HG03378 (cell line): ENCODE data around the gene TMEM53.
A peak's percentile ranks its signal among the peaks of the same experiment; 100 is the strongest.

Experiments used
- ATAC-seq: cut with Tn5 transposase; IDR thresholded peaks from one replicate; pipeline ENCODE4 v1.9.1; 2021; ENCODE audit warnings: mild to moderate bottlenecking, moderate library complexity; ENCODE audit not compliant: unreplicated experiment

TMEM53 gene

DNA sequence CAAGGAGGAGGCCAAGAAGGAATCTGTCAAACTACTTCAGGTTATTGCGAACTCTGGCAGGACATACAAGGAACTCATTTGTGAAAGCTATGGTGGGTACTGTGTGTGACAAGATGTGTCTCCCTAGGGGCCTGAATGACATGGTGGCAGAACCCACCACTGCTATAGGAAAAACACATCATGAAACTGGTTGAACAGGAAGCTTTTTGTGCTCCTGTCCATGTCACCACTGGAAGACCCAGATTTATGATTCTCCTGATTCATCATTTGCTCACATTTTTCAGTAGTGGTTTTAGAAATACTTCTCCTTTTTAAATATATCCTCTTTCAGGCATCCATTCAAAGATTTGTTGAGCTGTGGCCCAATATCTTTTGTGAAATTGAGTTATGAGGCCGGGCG, 23.9 kb upstream of the TMEM53 start:
- no peak for ATAC-seq

DNA sequence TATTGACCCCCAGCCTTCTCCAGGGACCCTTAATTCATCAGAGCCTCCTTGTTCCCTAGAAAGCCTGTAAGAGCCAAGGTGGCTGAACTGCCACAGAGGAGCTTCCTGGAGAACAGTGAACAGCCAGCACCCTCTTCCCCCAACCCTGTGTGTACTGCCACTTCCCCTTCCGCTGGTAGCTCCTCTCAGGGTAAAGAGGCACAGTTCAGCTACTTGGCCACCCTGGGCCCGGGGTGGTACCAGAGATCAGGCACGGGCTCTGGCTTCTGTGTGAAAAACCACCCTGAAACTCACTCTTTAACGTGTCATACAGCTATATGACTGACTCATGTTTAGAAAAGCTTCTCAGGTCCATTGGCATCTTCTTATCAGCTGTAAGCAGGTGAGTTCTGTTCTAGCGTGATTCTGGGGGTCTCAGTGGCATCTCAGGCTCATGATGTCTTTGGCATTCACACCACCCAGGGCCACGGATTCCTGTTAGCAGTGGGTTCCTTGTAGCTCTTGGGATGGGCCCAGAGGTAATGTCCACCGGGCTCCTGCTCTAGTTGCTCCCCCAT, 22.6 kb upstream of the TMEM53 start:
- ATAC-seq, result no peak

DNA sequence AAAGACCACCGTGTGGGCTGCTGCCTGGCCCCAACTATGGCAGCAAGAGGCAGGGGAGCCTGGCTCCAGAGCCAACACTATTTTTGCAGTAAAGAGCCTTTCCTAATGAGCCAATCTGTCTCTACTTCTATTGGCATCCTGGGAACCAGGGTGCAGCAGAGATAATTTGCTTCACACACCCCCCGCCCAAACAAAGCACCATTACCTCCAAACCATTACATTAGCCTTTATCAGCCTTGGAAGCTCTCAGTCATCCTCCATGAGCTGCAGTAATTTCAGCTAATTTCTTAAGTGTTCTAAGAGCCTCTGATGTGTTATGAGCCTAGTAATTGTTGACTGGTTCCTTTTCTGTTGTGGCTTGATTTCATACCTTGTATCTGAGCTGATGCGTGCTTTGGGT, 21.8 kb upstream of the TMEM53 start:
- ATAC-seq, result no peak

DNA sequence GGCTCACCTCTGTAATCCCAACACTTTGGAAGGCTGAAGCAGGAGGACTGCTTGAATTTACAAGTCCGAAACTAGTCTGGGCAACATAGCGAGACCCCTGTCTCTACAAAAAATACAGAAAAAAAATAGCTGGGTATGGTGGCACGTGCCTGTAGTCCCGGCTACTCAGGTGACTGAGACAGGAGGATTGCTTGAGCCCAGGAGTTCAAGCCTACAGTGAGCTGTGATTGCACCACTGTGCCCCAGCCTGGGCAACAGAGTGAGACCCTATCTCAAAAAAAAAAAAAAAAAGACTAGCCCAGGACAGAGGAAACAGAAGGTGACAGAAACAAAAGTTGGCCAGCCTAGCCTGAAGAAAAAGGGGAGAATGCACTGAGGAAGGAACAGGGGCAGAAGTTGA, 21.4 kb upstream of the TMEM53 start:
- ATAC-seq, result no peak

GRCh38 chr1:44694863-44695478, 20.7 kb upstream of the TMEM53 start:
- peak; percentile 47 for ATAC-seq

- no peak for ATAC-seq
Measured at GRCh38 chr1:44693900-44694299, 19.6 kb upstream of the TMEM53 start.

DNA sequence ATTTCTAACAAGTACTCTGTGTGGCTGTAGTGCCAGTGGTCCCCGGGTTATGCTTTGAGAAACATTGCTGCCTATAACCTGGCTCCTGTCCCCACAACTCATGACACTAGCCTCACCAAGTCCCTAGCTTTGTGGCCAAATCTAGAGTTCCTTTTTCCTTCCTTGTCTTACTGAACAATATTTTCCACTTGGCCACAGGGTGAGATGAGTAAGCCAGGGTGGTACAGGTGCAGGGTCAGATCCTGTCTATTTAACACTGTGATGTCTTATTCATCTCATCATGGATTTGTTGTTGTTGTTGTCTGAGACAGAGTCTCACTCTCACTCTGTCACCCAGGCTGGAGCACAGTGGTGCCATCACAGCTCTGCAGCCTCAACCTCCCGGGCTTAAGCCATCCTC, 18.9 kb upstream of the TMEM53 start:
- no peak for ATAC-seq

DNA sequence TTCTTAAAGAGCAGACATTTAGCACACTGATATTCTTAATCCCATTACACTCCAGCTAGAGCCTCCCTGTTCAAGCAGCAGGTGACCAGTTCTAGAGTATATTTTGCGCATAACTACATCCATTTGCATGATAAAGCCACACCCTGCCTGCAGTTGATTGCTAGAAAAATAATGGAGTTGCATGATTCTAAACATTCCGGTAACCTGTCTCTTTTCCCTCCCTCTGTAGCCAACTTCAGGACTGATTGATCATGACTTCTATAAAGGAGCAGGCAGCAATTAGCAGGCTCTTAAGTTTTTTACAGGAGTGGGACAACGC, 15.1 kb upstream of the TMEM53 start:
- ATAC-seq, result no peak

DNA sequence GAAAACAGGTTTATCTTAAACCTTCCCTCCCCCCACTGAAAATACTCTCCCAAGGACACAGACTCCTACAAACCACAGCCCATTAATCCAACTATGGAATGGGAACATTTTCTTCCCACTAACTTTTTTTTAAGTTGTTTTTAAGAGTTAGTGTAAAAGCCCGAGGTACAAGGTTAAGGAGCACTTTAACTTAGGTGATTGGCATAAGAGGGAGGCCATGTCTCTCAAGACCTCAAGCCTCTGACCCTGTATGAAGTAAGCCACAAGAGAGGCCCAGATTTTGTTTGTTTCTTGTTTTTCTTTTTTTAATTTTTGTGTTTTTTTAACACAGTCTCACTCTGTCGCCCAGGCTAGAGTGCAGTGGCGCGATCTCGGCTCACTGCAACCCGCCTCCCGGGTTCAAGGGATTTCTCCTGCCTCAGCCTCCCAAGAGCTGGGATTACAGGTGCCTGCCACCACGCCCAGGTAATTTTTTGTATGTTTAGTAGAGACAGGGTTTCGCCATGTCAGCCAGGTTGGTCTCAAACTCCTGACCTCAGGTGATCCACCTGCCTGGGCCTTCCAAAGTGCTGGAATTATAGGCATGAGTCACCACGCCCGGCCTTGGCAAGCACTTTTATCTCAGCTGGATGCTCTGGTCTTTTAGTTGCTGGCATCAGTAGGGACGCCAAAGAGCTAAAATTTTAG, 14.6 kb upstream of the TMEM53 start:
- ATAC-seq, result no peak

DNA sequence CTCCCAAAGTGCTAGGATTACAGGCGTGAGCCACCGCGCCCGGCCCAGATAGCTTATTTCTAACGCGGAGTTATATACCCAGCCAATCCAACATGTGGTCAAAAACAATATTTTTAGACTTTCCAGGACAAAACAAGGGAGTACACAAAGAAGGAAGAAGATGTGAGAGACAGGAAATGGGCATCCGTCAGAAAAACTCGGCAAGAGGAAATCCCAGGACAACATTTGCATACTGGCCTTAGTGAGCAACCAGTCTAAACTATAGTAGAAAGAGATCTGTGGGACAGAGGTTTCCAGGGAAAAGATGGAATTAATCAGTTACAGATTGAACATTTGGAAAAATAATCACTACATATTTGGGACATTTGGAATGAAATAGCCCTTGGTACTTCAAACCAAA, 11.6 kb upstream of the TMEM53 start:
- no peak for ATAC-seq

DNA sequence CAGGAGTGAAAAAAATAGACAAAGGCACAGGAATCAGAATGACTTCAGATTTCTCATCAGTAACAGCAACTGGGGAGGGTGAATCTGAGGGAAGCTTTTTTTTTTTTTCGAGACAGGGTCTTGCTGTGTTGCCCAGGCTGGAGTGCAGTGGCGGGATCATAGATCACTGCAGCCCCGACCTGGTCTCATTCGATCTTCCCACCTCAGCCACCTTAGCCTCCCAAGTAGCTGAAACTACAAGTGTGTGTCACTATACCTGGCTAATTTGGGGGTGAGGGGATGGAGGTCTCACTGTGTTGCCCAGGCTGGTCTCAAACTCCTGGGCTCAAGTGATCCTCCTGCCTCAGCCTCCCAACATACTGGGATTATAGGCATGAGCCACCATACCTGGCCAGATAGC, 10.9 kb upstream of the TMEM53 start:
- no peak for ATAC-seq

- ATAC-seq, result peak; percentile 72
Measured at GRCh38 chr1:44684525-44684924, 10.2 kb upstream of the TMEM53 start.

- ATAC-seq, result no peak
Measured at GRCh38 chr1:44682883-44683265, 8.6 kb upstream of the TMEM53 start.

DNA sequence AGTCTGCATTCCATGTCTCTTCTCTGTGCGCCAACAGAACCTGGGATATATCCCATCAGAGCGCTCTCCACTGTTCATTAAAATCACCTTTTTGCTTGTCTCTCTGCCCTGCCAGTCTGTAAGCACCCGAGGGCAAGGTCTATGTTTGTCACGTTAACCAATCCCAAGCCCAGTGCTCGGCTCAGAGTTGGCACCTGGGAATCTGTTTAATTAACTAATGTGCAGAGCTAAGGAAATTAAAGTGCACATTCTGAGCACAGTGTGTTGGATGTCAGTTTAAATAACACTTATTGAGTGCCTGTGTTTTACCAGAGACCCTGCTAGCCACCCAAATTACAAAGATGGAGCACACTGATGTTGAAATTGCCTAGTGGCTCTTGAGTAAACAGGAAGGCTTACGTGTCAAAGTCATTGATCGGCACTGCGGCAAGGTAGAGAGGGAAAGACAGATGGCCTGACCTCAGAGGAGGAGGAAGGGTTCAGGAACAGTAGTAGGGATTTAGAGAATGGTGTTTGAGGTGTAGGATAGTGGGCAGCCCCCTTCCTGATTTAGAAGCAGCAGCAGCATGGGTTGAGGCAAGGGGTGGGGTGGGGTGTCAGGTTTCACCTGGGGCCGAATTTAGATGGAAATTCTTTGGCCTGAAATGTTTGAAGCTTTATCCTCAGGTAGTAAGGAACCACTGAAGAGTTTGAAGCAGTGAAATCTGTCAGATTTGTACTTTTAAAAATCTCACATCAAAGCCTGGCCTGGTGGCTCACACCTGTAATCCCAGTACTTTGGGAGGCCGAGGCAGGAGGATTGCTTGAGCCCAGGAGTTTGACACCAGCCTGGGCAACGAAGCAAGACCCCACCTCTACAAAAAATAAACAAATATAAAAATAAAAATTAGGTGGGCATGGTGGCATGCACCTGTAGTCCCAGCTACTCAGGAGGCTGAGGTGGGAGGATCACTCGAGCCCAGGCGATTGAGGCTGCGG, 7.9 kb upstream of the TMEM53 start:
- no peak for ATAC-seq

- ATAC-seq, result no peak
Measured at GRCh38 chr1:44679468-44679867, 5.2 kb upstream of the TMEM53 start.

- ATAC-seq, result no peak
Measured at GRCh38 chr1:44678626-44679025, 4.3 kb upstream of the TMEM53 start.

DNA sequence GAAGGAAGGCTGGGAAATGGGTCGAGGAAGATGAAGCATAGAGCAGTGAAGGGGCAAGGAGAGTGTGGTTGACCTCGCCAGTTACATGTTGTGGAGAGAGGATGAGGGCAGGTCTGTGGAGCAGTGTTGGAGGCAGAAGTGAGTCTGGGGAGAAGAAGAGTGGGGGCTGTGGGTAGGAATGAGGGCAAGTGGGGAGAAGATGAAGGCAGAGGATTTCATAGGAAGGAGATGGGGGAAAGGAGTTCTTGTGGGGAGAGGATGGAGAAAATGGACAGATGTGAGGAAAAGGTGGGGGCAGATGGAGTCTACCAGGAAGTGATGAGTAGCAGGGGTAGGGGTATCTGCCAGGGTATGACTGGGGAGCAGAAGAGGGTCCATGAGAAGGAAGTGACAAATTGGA, 3.8 kb upstream of the TMEM53 start:
- no peak for ATAC-seq

DNA sequence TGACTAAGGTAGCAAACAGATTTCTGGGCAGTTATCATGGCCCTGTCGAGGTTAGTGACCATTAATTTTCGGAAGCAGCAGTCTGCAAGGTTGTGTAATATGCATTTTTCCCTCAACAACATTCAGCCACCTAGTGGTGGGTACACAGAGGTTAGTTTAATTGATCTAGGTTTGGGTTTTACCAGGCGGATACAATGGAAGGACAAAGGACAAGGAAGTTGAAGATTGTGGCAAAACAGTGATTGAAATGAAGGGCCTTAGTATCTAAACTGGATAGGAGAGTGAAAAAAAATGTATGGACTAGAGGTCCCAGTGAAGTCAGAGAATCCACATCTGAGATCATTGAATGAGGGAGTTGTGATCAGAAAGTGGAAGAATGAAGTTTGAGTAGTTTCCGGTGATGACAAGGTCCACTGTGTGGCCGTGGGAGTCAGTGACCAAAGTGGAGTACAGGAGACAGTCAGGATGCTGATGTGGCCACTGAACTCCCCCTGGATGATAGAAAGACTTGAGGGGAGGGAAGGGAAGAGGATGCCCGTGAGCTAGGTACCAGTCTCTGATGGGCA, 3.0 kb upstream of the TMEM53 start:
- no peak for ATAC-seq

GRCh38 chr1:44676484-44677200, 2.4 kb upstream of the TMEM53 start:
- ATAC-seq, result no peak

GRCh38 chr1:44675186-44675585, 905 bp upstream of the TMEM53 start:
- no peak for ATAC-seq

GRCh38 chr1:44673675-44674112, 587 bp downstream of the TMEM53 start:
- ATAC-seq, result peak; percentile 2
